Suprapubic skin (tissue), 4 donors: Measurements from ENCODE around the gene ADCK2.

Experiments used
- CTCF ChIP-seq, 2 donors: fragments of 200-600 bp in 1 of 2; fragments of 450-650 bp in 1 of 2; sonication (generic) in 1 of 2; IDR thresholded peaks; one replicate each; pipeline ENCODE4 v1.5.1; 2016 to 2019; ENCODE audit warnings: antibody characterized with exemption in 2 of 2, mild to moderate bottlenecking in 1 of 2, moderate library complexity in 1 of 2
- POLR2A ChIP-seq, 2 donors: fragments of 450-650 bp; IDR thresholded peaks; one replicate each; pipeline ENCODE4 v1.6.1; 2017; ENCODE audit warnings: antibody characterized with exemption in 2 of 2, mild to moderate bottlenecking in 2 of 2, moderate library complexity in 2 of 2
- POLR2AphosphoS5 ChIP-seq, 3 donors: sonication (generic); formaldehyde crosslinking; IDR thresholded peaks; one replicate each; pipeline ENCODE4 v1.6.1; 2017; ENCODE audit warnings: antibody characterized with exemption in 3 of 3

GRCh38 chr7:140677496-140677895 is 4.8 kb downstream of the ADCK2 start:
- TF ChIP-seq CTCF (IDR thresholded peaks at IDR 0.05) (no peak), POLR2AphosphoS5 (IDR thresholded peaks at IDR 0.05) (no peak), POLR2A (IDR thresholded peaks at IDR 0.05) (no peak)
